DMS53 treated with DMSO at 0.1 percent for 48 hours (cell line): ENCODE measurements around the gene CYP27C1.
"Not testable (repeated sequence)": the region's sequence is repeated elsewhere in the genome, so short reads cannot be mapped to it uniquely, and the experiment has no call there.

ENCODE experiments used
- DNase-seq: peaks from one replicate; lab custom pipeline; 2025; ENCODE audit not compliant: unreplicated experiment; lab: John Stamatoyannopoulos, UW

CYP27C1 gene

GRCh38 chr2:127224135-127224534, 4.0 kb upstream of the CYP27C1 start:
- DNase-seq, result not testable (repeated sequence)

- DNase-seq, result no peak
Measured at GRCh38 chr2:127220768-127221527, 849 bp upstream of the CYP27C1 start.

- no peak for DNase-seq
Measured at GRCh38 chr2:127219171-127220070, 678 bp downstream of the CYP27C1 start.

- DNase-seq, result no peak
Measured at GRCh38 chr2:127218812-127219170, 1.3 kb downstream of the CYP27C1 start.

- DNase-seq, result no peak
Measured at GRCh38 chr2:127217470-127218325, 2.4 kb downstream of the CYP27C1 start.

- no peak for DNase-seq
Measured at GRCh38 chr2:127216593-127216992, 3.5 kb downstream of the CYP27C1 start.

- no peak for DNase-seq
Measured at GRCh38 chr2:127216095-127216494, 4.0 kb downstream of the CYP27C1 start.

- not testable (repeated sequence) for DNase-seq
Measured at GRCh38 chr2:127214201-127214600, 5.9 kb downstream of the CYP27C1 start.

GRCh38 chr2:127208313-127208712, 11.8 kb downstream of the CYP27C1 start:
- DNase-seq, result peak; percentile 57

GRCh38 chr2:127205218-127206125, 14.6 kb downstream of the CYP27C1 start:
- DNase-seq, result no peak

GRCh38 chr2:127201452-127201851, 18.6 kb downstream of the CYP27C1 start:
- no peak for DNase-seq

- DNase-seq, result no peak
Measured at GRCh38 chr2:127200962-127201361, 19.1 kb downstream of the CYP27C1 start.

- no peak for DNase-seq
Measured at GRCh38 chr2:127199223-127199622, 20.9 kb downstream of the CYP27C1 start.

GRCh38 chr2:127197475-127198385, 22.4 kb downstream of the CYP27C1 start:
- DNase-seq, result peak; percentile 71

GRCh38 chr2:127196998-127197397, 23.1 kb downstream of the CYP27C1 start:
- DNase-seq, result peak; percentile 73

- DNase-seq, result no peak
Measured at GRCh38 chr2:127196549-127196948, 23.6 kb downstream of the CYP27C1 start.

GRCh38 chr2:127195140-127196074, 24.7 kb downstream of the CYP27C1 start:
- no peak for DNase-seq

GRCh38 chr2:127194447-127194846, 25.7 kb downstream of the CYP27C1 start:
- DNase-seq, result no peak
